K562 (cell line): ENCODE measurements around the gene RABL6. TPM values are rescaled to one million over a fixed set of nuclear protein-coding genes. Genes with fewer than 3 reads are reported as not detected.

ENCODE experiments used
- ARNT ChIP-seq, 2 experiments: fragments of 450-650 bp; IDR thresholded peaks; 2 replicates each; pipeline ENCODE4 v1.6.1; 2016; ENCODE audit warnings: mild to moderate bottlenecking in 1 of 2
- BCL6 ChIP-seq: fragments of 250-450 bp; sonication (Bioruptor Pico); IDR thresholded peaks from 2 replicates; pipeline ENCODE4 v1.4.0; 2020
- CTCF ChIP-seq, 3 experiments: IDR thresholded peaks in 2 of 3; conservative IDR thresholded peaks in 1 of 3; 2 replicates each; pipeline ENCODE4 v1.5.1; 2011 to 2012; ENCODE audit warnings: low read length in 3 of 3, mild to moderate bottlenecking in 3 of 3, control low read depth in 2 of 3, improper control_type of control experiment in 1 of 3, inconsistent platforms in 1 of 3, low read depth in 1 of 3, mixed read lengths in 1 of 3, moderate library complexity in 1 of 3; ENCODE audit not compliant: insufficient read depth in 2 of 3
- ELK3 ChIP-seq: fragments of 450-650 bp; formaldehyde crosslinking; IDR thresholded peaks from 2 replicates; pipeline ENCODE4 v1.4.0; 2020; ENCODE audit warnings: mild to moderate bottlenecking
- GATAD2A ChIP-seq: fragments of 450-650 bp; IDR thresholded peaks from 2 replicates; pipeline ENCODE4 v1.6.1; 2017
- HNRNPH1 ChIP-seq: fragments of 200-400 bp; formaldehyde crosslinking; optimal IDR thresholded peaks from 2 replicates; pipeline ENCODE3; 2017; ENCODE audit warnings: low read depth, mild to moderate bottlenecking, low read length, moderate library complexity
- ILK ChIP-seq: fragments of 450-650 bp; IDR thresholded peaks from 2 replicates; pipeline ENCODE4 v1.6.1; 2016; ENCODE audit warnings: missing genetic modification characterization, low read depth, mild to moderate bottlenecking, missing compliant biosample characterization, moderate library complexity, borderline replicate concordance
- IRF1 ChIP-seq: sonication (generic); formaldehyde crosslinking; IDR thresholded peaks from 2 replicates; pipeline ENCODE4 v1.8.0; 2022; ENCODE audit warnings: missing genetic modification reagents, mild to moderate bottlenecking, borderline replicate concordance
- THAP7 ChIP-seq: fragments of 250-450 bp; sonication (Bioruptor Pico); IDR thresholded peaks from 2 replicates; pipeline ENCODE4 v1.5.0; 2021
- THRB ChIP-seq: fragments of 450-650 bp; formaldehyde crosslinking; conservative IDR thresholded peaks from 2 replicates; pipeline ENCODE4 v1.4.0; 2022; ENCODE audit warnings: mild to moderate bottlenecking, missing genetic modification characterization
- ZNF384 ChIP-seq: IDR thresholded peaks from 2 replicates; pipeline ENCODE4 v1.6.1; 2012; ENCODE audit warnings: low read depth, low read length, improper control_type of control experiment
- ZNF77 ChIP-seq: fragments of 250-450 bp; sonication (Bioruptor Pico); IDR thresholded peaks from 2 replicates; pipeline ENCODE4 v1.5.0; 2020
- polyA plus RNA-seq, 8 experiments: library from polyadenylated mRNA; depleted of rRNA in 4 of 8; stranded (reverse) in 5 of 8; unstranded in 3 of 8; fragments of >200 nt; fragmentation: Nextera tagmentation in 2 of 8; fragmentation: Illumina TruSeq in 1 of 8; extraction: Ambion mirVana in 2 of 8; extraction: Trizol in 1 of 8; gene quantifications; 2 replicates each; pipeline versions ENCODE4 v1.2.1 to v1.2.3, GENCODE V29; 2011 to 2014; ENCODE audit warnings: inconsistent platforms in 1 of 8, missing spikeins in 1 of 8
- total RNA-seq, 7 experiments: library from RNA; depleted of rRNA in 6 of 7; stranded (reverse); fragments of >200 nt in 6 of 7; fragmentation: Illumina TruSeq in 2 of 7; extraction: Trizol in 2 of 7; gene quantifications; 2 replicates each; pipeline versions ENCODE4 v1.2.1 to v1.2.3, GENCODE V29; 2011 to 2021; ENCODE audit warnings: low replicate concordance in 1 of 7
- TF ChIP-seq, protein P1 (sequence below): fragments of 200-400 bp; formaldehyde crosslinking; IDR thresholded peaks from 2 replicates; pipeline ENCODE4 v1.6.1; 2017; ENCODE audit warnings: mild to moderate bottlenecking, low read depth, low read length, moderate library complexity
- TF ChIP-seq, protein P2 (sequence below): sonication (generic); formaldehyde crosslinking; IDR thresholded peaks from 2 replicates; pipeline ENCODE4 v1.8.1; 2023; ENCODE audit warnings: mild to moderate bottlenecking, missing genetic modification reagents

RABL6 gene
- total and polyA plus RNA-seq, 9 of the 15 experiments (the other 6 are each of a cell fraction or from before 2014, with no cell fraction given) = 5.6 to 181 (median 84.5) TPM

DNA sequence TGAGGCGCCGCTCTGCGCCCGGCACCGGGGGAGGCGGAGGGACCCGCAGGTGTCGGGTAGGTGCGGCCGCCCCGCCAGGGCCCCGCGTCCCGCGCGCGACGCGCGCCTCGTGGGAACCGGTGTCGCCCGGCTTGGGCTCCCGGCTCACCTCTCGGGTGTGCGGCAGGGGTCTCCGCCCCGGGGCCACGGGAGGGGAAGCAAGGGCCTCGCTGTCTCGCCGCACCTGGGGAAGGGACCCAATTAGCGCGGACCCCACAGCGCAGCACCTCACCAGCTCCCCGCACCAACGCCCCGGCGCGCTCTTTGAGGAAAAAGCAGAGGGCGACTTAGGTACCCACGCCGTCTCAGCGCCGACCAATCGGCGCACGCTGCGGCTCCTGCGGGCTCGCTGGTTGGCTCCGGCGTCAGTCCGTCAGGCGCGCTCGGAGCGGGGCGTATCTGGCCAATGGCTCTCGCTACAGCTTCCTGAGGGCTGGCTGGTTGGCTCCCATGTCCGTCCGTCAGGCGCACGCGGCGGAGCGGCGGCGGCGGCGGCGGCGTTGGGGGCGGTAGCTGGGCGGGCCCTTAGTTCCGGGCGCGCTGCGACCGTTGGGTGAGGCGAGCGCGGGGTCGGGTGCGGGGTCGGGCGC is 78.3 kb downstream of the RABL6 start, which contains the start of gene TRAF2 (continued):
- TF ChIP-seq IRF1 (CRISPR knock-in tag) (no peak), CTCF (IDR thresholded peaks at IDR 0.05 in 2 of 3, conservative IDR thresholded peaks at IDR 0.05 in 1 of 3; ENCODE audit: insufficient read depth in 2 of 3, low read depth in 1 of 3, low read length in 3 of 3) (peak in 2 of 3 experiments; percentile 0 to 9; a peak in 1 of 6 replicates), ZNF77 (no peak), BCL6 (no peak), ARNT (IDR thresholded peaks at IDR 0.05) (no peak), ILK (tag) (no peak), ZNF384 (no peak), HNRNPH1 (no peak), ELK3 (no peak), THAP7 (no peak), GATAD2A (0 out of 2 replicates have a peak, but pooled peaks have one; percentile 49), THRB (no peak)
- TF ChIP-seq, protein P1, sequence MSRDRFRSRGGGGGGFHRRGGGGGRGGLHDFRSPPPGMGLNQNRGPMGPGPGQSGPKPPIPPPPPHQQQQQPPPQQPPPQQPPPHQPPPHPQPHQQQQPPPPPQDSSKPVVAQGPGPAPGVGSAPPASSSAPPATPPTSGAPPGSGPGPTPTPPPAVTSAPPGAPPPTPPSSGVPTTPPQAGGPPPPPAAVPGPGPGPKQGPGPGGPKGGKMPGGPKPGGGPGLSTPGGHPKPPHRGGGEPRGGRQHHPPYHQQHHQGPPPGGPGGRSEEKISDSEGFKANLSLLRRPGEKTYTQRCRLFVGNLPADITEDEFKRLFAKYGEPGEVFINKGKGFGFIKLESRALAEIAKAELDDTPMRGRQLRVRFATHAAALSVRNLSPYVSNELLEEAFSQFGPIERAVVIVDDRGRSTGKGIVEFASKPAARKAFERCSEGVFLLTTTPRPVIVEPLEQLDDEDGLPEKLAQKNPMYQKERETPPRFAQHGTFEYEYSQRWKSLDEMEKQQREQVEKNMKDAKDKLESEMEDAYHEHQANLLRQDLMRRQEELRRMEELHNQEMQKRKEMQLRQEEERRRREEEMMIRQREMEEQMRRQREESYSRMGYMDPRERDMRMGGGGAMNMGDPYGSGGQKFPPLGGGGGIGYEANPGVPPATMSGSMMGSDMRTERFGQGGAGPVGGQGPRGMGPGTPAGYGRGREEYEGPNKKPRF = no peak
- TF ChIP-seq, protein P2, sequence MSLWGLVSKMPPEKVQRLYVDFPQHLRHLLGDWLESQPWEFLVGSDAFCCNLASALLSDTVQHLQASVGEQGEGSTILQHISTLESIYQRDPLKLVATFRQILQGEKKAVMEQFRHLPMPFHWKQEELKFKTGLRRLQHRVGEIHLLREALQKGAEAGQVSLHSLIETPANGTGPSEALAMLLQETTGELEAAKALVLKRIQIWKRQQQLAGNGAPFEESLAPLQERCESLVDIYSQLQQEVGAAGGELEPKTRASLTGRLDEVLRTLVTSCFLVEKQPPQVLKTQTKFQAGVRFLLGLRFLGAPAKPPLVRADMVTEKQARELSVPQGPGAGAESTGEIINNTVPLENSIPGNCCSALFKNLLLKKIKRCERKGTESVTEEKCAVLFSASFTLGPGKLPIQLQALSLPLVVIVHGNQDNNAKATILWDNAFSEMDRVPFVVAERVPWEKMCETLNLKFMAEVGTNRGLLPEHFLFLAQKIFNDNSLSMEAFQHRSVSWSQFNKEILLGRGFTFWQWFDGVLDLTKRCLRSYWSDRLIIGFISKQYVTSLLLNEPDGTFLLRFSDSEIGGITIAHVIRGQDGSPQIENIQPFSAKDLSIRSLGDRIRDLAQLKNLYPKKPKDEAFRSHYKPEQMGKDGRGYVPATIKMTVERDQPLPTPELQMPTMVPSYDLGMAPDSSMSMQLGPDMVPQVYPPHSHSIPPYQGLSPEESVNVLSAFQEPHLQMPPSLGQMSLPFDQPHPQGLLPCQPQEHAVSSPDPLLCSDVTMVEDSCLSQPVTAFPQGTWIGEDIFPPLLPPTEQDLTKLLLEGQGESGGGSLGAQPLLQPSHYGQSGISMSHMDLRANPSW = no peak
